T-helper 1 cell treated with Interleukin-12 subunit alpha and Interleukin-12 subunit beta and Interleukin-4 antibody, amounts not matched to agents 30 ng/mL and 1 ng/mL, for 36 hours (primary cell): ENCODE data around the gene AGTPBP1. TPM values are rescaled to one million over a fixed set of nuclear protein-coding genes. Genes with fewer than 3 reads are reported as not detected.
"Not testable (repeated sequence)": the region's sequence is repeated elsewhere in the genome, so short reads cannot be mapped to it uniquely, and the experiment has no call there.

Experiments used
- intact Hi-C: fragments of 100-400 bp; cut with micrococcal nuclease; formaldehyde crosslinking; loops from one replicate; pipeline ENCODE4 v1.15.1; 2024
- total RNA-seq: library from RNA; stranded (reverse); gene quantifications from 2 replicates; pipeline ENCODE4 v1.2.3, GENCODE V29; 2022

Gene AGTPBP1
- total RNA-seq, 1 donor from 2014 or later = 29.2 TPM

- intact Hi-C loops = no loop called here
These were observed 15.0 kb downstream of the AGTPBP1 start for GRCh38 chr9:85726737-85727136.

GRCh38 chr9:85723215-85723614 is 18.5 kb downstream of the AGTPBP1 start:
- intact Hi-C loops = loop anchor here (1.0 to 5.0 kb wide), 3 partner anchors 17 to 1741 kb away; partner anchors contain the start of genes HNRNPK, ISCA1 and RMI1

GRCh38 chr9:85719411-85719810 is 22.3 kb downstream of the AGTPBP1 start:
- intact Hi-C loops = not testable (repeated sequence)

- intact Hi-C loops = not testable (repeated sequence)
These were observed 23.9 kb downstream of the AGTPBP1 start for GRCh38 chr9:85717818-85718217.

- intact Hi-C loops = no loop called here
These were observed 24.5 kb downstream of the AGTPBP1 start for GRCh38 chr9:85717220-85717619.

GRCh38 chr9:85716031-85716877 is 25.5 kb downstream of the AGTPBP1 start:
- intact Hi-C loops = no loop called here

GRCh38 chr9:85715587-85715986 is 26.2 kb downstream of the AGTPBP1 start:
- intact Hi-C loops = no loop called here

GRCh38 chr9:85713897-85714296 is 27.9 kb downstream of the AGTPBP1 start:
- intact Hi-C loops = no loop called here

- intact Hi-C loops = no loop called here
These were observed 37.0 kb downstream of the AGTPBP1 start for GRCh38 chr9:85704744-85705143.

GRCh38 chr9:85703398-85703797 is 38.4 kb downstream of the AGTPBP1 start:
- intact Hi-C loops = no loop called here

- intact Hi-C loops = no loop called here
These were observed 38.9 kb downstream of the AGTPBP1 start for GRCh38 chr9:85702726-85703289.

GRCh38 chr9:85702191-85702590 is 39.6 kb downstream of the AGTPBP1 start:
- intact Hi-C loops = no loop called here

GRCh38 chr9:85700330-85700729 is 41.4 kb downstream of the AGTPBP1 start:
- intact Hi-C loops = no loop called here

GRCh38 chr9:85688361-85688760 is 53.4 kb downstream of the AGTPBP1 start:
- intact Hi-C loops = no loop called here

GRCh38 chr9:85685081-85685480 is 56.7 kb downstream of the AGTPBP1 start:
- intact Hi-C loops = no loop called here

GRCh38 chr9:85676790-85677189 is 65.0 kb downstream of the AGTPBP1 start:
- intact Hi-C loops = no loop called here

- intact Hi-C loops = no loop called here
These were observed 74.4 kb downstream of the AGTPBP1 start for GRCh38 chr9:85667374-85667773.

GRCh38 chr9:85666086-85666485 is 75.7 kb downstream of the AGTPBP1 start:
- intact Hi-C loops = no loop called here

- intact Hi-C loops = no loop called here
These were observed 79.2 kb downstream of the AGTPBP1 start for GRCh38 chr9:85662573-85662972.

GRCh38 chr9:85658716-85659115 is 83.0 kb downstream of the AGTPBP1 start:
- intact Hi-C loops = no loop called here

- intact Hi-C loops = no loop called here
These were observed 88.6 kb downstream of the AGTPBP1 start for GRCh38 chr9:85653153-85653552.

GRCh38 chr9:85647571-85647970 is 94.2 kb downstream of the AGTPBP1 start:
- intact Hi-C loops = no loop called here
